Measurements from ENCODE around the gene PRR23B.

- TF ChIP-seq GATA2 (IDR thresholded peaks at IDR 0.05; ENCODE audit: low read depth, low read length) = no peak
- TF ChIP-seq GATA3 (IDR thresholded peaks at IDR 0.05; ENCODE audit: low read depth, low read length) = no peak
Observed at GRCh38 chr3:138974462-138974861, 46.3 kb downstream of the PRR23B start.
